ENCODE results near the gene TNIP1.
A peak's percentile ranks its signal among the peaks of the same experiment; 100 is the strongest.

- TF ChIP-seq CTCF (IDR thresholded peaks at IDR 0.05) (peak; percentile 95), EHMT2 (IDR thresholded peaks at IDR 0.05; ENCODE audit: low read depth) (no peak), USF2 (IDR thresholded peaks at IDR 0.05) (no peak), CHD2 (IDR thresholded peaks at IDR 0.05; ENCODE audit: low read length, partially characterized antibody) (no peak), FOSL2 (IDR thresholded peaks at IDR 0.05) (no peak), FOSL2 (CRISPR knock-in tag; IDR thresholded peaks at IDR 0.05) (no peak)
Measured at GRCh38 chr5:151115272-151115905, 34.6 kb upstream of the TNIP1 start.

All from A549 (cell line).